HG02970 (cell line): Measurements from ENCODE around the gene CTNNB1.
"Not testable (repeated sequence)": the region's sequence is repeated elsewhere in the genome, so short reads cannot be mapped to it uniquely, and the experiment has no call there.

Experiments used
- ATAC-seq: cut with Tn5 transposase; IDR thresholded peaks from one replicate; pipeline ENCODE4 v1.9.1; 2021; ENCODE audit warnings: mild to moderate bottlenecking, moderate library complexity, moderate number of reproducible peaks; ENCODE audit not compliant: unreplicated experiment, low FRiP score

The CTNNB1 gene

DNA sequence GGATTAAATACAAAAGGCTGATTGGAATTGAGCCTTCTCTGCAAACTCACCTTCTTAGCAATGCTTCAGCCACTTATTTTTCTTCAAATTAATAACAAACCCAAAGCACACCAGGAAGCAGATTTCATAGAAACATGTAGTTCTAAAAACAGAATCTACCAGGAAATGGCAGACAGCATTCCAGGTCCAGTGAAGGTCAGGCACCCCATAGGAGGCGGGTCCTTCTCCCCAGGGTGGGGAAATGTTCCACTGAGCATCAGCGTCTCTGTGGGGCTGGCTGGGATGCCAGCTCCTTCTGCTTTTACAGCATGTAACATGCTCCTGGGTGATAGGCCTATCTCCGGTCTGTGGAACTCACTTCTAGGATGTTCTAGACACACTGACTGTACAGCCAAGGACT lies 49.2 kb downstream of the CTNNB1 start:
- no peak for ATAC-seq

DNA sequence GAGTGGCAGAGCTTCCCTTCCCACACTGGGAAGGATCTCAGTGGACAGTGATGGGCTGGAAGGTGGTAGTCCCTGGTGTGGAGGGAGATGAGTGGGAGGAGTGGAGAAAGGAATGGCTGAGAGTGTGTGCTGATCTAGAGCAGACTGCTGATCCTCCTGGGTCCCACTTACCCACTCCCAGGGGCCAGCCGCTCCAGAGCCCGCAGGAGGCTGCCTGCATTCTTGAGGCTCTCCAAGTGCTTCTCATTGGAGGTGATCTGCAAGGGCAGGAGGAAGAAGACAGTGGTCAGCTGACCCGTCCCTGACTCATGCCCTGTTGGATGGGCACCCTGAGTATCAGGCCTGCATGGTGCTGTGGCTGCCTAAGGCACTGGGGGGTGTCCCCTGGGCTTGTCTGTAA lies 50.0 kb downstream of the CTNNB1 start:
- no peak for ATAC-seq

DNA sequence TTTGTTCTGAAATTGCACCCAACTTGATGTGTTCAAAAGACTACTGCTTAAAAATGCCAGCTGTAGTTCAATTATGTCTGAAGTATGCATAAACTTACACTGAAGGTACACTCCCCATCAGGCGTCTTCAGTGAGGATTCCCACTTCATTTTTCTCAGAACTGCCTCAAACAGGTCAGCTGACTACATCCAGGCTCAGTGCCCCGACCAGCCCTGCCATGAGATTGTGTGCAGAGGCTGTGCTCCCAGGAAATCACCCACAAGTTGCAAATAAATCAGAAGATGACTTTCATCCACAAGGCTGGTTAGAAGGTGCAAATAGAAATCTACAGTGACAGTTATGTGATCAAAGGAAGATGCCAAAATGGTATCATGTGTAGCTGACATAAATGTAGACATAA lies 51.5 kb downstream of the CTNNB1 start:
- no peak for ATAC-seq

DNA sequence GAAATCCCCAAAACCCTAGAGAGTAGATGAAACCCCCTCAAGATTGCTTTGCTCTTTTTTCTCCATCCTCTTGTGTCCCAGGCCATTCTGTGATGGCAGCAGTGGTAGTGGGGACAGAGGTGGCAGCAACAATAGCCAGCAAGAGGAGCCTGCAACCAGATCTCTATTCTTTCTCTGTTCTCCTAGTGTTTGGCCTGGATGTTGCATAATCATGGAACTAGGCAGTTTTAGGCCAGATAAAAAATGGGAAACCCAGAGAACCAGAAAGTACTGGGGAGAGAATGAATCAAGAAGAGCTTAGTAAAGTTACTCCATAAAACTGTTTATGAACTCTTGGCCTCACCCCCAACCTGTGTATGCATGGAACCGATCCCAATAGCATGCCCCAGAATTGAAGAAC lies 52.3 kb downstream of the CTNNB1 start:
- no peak for ATAC-seq

DNA sequence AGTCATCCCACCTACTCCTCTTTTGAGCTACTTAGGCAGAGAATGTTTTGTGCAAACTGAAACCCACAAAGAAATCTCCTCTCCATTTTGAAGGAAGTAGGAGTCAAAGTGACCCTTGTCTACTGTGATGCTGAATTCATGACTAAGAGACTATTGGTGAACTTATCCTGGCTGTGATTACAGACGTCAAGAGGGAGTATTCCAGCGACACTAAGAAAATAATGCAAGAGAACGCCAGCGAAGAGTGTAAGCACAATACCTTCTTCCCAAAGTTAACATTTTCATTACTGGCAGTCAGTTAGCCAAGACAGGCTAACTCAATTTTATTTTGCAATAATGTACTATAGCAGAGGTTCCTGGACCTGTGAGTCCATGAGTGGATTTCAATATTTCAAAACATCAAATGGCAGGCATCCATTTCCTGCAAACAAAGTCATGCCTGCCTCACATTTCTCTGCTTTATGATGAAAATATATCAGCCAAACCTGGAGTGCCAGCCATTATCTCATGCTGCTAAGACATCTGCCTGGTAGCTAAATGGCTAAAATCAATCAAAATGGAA lies 59.0 kb downstream of the CTNNB1 start:
- no peak for ATAC-seq

DNA sequence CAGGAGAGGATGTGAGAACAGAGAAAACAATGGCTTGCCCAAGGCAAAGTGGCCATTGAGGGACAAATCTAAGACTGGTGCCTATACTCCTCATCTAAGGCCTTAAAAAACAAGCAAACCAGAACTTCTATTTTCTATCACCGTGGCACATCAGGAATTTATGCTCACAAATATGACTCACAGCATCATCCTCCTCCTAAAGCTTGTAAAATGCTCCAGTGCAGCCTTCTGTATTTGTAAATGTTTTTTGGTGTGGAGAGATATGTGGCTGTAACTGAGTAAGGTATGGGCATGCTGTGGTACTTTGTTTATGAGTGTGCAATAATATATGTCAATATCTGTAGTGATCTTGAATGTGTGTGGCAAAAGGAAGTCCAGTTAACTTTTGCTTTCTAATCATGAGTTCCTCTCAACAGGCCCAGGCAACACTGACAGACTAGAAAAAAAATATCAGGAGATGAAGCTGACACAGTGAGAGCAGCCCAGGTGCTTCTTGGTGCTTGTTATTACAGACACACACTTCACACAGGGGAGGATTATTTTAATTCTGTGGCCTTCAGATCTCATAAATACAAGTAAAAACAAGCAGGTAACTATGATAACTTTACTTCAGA lies 60.3 kb downstream of the CTNNB1 start:
- no peak for ATAC-seq

DNA sequence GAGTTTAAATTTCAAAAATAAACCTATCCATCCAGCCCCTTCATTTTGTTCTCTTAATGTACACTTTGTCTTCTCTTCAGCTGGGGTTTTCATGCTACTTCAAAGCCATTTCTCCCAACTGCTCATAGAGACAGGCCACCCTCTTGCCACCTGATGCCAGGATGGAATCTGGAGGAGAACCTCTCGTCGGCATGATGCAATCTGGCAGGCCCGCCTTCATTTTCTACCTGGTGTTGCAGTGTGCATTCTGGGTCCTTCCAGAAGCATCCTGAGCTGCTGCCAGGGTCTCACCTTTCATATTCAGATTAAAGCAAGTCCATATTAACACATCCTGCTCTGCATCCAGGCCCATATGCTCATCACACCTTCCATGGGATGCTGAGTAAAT lies 60.8 kb downstream of the CTNNB1 start:
- no peak for ATAC-seq

DNA sequence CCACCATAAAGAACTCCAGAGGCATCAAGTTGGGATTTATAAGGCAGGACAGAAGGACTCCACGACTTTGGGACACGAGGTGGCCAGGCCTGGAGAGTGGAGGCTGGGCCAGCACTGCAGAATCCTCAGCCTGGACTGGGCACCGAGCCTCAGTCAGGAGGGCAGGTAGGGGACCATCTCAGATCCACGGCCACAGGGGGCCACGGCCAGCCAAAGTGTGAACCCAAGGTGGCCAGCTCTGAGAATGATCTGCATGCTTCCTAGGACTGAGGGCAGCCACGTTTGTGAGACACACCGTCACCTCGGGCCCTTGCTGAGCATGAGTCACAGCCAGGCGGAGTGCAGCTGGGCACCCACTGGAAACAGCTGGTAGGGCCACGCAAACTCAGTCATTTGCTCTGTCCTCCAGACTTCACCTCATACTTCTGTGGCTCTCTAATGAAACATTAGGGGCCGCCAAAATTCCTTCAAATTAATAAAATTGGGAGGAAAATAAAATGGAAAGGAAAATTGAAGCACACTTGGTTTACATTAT lies 65.8 kb downstream of the CTNNB1 start:
- no peak for ATAC-seq

DNA sequence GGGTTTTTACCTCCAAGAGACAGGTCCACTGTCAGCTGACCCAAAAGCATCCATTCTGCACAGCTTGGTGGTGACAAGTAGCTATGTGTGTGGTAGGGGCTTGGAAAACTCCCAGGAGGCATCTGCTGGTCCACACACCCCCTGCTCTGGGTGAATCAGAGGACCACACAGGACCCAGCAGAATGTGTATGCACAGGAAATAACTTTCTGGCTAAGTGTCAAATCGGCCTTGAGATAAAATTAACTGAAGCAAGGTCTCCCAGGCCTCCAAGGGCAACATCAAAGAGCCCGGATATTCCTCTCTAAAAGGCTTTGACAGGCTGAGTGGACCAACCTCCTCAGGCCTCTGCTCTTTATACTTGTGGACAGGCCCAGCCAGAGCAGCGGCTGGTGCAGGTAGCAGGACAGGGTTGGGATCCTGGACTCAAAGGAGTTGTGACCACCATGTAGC lies 66.5 kb downstream of the CTNNB1 start:
- no peak for ATAC-seq

DNA sequence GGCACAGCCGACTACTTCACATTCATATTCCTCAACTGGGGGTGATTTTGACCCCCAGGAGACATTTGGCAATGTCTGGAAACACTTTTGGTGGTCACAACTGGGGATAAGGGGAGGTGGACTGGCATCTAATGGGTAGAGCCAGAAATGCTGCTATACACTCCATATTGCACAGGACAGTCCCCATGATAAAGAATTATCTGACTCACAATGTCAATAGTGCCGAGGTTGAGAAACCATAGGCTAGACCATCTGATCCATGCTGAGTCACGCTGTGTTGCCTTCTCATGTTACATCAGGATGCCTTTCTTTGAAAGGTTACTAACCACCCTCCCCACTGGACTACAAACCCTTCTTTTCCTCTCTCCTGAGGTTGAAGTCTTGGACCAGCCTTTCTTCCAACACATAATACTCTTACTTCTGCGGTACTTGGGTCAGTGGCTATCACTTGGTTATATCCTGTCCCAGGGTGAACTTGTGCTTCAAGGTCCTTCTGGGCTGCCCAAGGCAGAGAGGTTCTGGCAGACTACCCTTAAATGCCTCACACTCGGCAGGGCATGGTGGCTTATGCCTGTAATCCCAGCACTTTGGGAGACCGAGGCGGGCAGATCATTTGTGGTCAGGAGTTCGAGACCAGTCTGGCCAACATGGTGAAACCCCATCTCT lies 68.8 kb downstream of the CTNNB1 start:
- ATAC-seq = no peak

DNA sequence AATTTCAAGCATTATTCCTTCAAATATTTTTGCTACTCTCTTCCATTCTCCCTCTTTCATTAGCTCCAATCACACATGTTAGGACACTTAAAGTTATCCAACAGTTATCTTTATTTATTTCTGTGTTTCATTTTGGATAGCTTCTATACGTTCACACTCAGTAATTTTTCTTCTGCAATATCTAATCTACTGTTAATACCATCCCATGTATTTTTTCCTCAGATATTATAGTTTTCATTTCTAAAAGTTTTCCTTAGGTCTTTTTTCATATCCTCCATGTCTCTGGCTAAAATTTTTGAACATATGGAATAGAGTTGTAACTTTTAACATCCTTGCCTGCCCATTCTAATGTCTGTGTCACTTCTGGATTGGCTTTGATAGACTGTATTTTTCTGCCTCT lies 73.4 kb downstream of the CTNNB1 start:
- no peak for ATAC-seq

DNA sequence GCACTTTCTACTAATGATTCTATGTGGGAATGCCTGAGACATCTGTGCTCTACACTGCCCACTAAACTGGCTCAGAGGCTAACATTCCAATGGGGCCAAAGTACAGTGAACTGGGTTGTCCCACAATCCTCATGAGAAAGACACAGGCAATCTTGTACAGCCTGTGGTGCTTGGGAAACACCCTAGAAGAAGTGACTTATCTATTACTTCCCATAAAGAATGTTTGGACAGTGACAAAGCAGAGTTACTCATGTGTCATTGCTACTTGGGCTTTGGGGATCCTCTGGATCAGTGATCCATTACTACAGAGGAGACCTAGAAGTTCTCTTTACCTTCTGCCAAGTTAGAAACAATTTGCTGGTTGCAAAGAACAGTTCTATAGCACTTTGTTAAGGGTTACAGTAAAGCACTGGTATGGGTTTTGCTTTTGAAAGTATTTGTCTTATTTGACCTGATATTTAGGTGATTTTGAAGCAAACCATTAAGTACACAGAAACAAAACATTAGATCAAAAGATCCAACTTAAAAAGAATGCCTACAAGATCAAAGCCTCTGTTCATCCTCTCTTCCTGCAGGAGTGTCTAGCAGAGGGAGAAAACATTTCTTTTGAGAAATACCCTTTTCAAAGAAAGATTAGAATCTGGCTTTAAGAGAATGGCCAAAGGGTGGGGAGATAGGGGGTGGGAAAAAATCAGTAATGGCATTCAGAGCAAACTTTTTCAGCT lies 75.8 kb downstream of the CTNNB1 start:
- ATAC-seq = no peak

DNA sequence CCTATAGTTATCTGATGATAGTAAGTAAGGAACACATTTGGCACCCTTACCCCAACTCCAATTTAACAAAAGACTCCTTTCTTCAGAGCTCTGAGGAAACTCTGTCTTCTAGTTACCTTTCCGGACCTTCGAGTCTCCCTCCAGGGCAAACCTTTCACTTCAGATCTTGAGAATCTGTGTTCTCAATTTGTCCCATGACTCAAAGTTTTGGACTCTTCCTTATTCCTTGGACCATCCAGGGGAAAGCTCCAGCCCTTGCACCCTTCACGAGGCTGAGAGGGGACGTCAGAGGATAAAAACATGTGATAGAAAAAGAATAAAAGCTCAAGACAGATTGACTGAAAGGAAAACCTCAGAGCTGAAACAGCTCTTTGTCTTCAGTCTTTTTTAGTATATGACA lies 76.9 kb downstream of the CTNNB1 start:
- no peak for ATAC-seq

DNA sequence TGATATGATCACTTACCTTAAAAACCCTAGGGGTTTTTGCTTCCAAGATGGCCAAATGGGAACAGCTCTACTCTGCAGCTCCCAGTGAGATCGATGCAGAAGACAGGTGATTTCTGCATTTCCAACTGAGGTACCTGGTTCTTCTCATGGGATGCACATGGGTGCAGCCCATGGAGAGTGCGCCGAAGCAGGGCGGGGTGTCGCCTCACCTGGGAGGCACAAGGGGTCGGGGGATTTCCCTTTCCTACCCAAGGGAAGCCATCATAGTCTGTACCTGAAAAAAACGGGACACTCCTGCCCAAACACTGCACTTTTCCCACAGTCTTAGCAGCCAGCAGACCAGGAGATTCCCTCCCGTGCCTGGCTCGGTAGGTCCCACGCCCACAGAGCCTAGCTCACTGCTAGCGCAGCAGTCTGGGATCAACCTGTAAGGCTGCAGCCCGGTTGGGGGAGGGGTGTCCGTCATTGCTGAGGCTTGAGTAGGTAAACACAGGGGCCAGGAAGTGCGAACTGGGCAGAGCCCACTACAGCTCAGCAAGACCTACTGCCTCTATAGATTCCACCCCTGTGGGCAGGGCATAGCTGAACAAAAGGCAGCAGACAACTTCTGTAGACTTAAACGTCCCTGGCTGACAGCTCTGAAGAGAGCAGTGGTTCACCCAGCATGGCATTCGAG lies 78.6 kb downstream of the CTNNB1 start:
- no peak for ATAC-seq

DNA sequence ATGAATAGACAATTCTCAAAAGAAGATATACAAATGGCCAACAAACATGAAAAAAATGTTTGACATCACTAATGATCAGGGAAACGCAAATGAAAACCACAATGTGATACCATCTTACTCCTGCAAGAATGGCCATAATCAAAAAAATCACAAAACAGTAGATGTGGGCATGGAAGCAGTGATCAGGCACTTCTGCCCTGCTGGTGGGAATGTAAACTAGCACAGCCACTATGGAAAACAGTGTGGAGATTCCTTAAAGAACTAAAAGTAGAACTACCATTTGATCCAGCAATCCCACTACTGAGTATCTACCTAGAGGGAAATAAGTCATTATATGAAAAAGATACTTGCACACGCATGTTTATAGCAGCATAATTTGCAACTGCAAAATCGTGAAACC lies 85.6 kb downstream of the CTNNB1 start:
- not testable (repeated sequence) for ATAC-seq

DNA sequence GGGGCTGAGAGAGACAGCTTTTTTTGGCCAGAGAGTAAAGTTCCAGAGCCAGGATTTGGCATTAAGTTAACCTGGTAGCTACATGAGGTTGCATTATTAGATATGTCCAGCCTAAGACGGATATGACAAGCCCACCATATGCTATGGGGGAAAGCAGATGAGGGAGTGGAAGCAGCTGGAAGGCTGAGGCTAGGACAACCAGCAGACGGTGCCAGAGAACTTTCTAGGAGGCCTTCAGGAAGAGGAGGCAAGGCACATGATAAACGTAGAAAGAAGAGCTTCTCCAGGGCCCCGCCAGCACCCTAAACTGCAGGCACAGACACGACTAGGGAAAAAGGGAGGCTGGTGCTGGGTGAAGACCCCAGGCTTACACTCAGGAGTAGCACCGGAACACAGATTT lies 87.0 kb downstream of the CTNNB1 start:
- no peak for ATAC-seq

DNA sequence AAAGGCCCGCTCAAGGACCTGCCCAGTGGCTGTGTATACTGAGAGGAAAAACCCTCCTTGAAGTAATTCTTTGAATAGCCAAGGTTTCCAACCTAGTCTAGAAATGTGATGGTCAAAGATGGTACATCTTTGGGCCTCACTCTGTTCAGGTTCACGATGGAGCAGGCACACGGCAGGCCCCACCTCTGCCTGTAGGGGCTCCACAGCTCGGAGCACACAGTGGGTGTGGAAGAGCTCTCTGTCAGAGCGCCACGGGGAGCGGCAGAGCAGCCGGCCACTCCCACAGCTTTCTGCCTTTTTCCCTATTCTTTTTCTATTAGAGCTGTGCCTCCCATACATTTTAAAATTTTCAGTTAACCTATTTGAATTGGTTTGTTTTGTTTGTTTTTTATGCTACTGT lies 89.5 kb downstream of the CTNNB1 start:
- ATAC-seq = no peak
